ENCODE results near the gene MT1A. TPM values are rescaled to one million over a fixed set of nuclear protein-coding genes. Genes with fewer than 3 reads are reported as not detected.

The MT1A gene
- total and polyA plus RNA-seq, 10 of the 15 experiments (the other 5 are each of a cell fraction or from before 2014, with no cell fraction given), result not detected

- TF ChIP-seq, protein P1, sequence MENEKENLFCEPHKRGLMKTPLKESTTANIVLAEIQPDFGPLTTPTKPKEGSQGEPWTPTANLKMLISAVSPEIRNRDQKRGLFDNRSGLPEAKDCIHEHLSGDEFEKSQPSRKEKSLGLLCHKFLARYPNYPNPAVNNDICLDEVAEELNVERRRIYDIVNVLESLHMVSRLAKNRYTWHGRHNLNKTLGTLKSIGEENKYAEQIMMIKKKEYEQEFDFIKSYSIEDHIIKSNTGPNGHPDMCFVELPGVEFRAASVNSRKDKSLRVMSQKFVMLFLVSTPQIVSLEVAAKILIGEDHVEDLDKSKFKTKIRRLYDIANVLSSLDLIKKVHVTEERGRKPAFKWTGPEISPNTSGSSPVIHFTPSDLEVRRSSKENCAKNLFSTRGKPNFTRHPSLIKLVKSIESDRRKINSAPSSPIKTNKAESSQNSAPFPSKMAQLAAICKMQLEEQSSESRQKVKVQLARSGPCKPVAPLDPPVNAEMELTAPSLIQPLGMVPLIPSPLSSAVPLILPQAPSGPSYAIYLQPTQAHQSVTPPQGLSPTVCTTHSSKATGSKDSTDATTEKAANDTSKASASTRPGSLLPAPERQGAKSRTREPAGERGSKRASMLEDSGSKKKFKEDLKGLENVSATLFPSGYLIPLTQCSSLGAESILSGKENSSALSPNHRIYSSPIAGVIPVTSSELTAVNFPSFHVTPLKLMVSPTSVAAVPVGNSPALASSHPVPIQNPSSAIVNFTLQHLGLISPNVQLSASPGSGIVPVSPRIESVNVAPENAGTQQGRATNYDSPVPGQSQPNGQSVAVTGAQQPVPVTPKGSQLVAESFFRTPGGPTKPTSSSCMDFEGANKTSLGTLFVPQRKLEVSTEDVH (IDR thresholded peaks at IDR 0.05; ENCODE audit: low read depth, partially characterized antibody), result no peak
- TF ChIP-seq RUNX3 (IDR thresholded peaks at IDR 0.05; ENCODE audit: low read length), result no peak
- no peak for TF ChIP-seq NR2C1 (IDR thresholded peaks at IDR 0.05)
- TF ChIP-seq SIN3A (IDR thresholded peaks at IDR 0.05; ENCODE audit: low read depth, low read length), result no peak
- TF ChIP-seq, protein P2, sequence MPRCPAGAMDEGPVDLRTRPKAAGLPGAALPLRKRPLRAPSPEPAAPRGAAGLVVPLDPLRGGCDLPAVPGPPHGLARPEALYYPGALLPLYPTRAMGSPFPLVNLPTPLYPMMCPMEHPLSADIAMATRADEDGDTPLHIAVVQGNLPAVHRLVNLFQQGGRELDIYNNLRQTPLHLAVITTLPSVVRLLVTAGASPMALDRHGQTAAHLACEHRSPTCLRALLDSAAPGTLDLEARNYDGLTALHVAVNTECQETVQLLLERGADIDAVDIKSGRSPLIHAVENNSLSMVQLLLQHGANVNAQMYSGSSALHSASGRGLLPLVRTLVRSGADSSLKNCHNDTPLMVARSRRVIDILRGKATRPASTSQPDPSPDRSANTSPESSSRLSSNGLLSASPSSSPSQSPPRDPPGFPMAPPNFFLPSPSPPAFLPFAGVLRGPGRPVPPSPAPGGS (IDR thresholded peaks at IDR 0.05; ENCODE audit: borderline replicate concordance, insufficient read depth, low read depth, low read length, poor library complexity, severe bottlenecking), result no peak
Observed at GRCh38 chr16:56632848-56633365, 5.6 kb upstream of the MT1A start (continued).

GRCh38 chr16:56633535-56633934, 4.9 kb upstream of the MT1A start:
- ChIA-PET RAD21 (ENCODE audit: unreplicated experiment) (interaction anchor here (1.7 kb wide), 1 partner anchor 9 kb away, joined by 5 read pairs; no protein-coding TSS in a partner anchor), SMC1A (ENCODE audit: uncharacterized antibody, unreplicated experiment) (interaction anchor here (1.2 kb wide), 1 partner anchor 10 kb away, joined by 4 read pairs; no protein-coding TSS in a partner anchor), POLR2A (no interaction called here), CTCF (no interaction called here)
- ATAC-seq, result no peak
- no peak overlapping the region for H3K4me2 ChIP-seq (ENCODE audit: control insufficient read depth, insufficient read depth)
- intact Hi-C loops (cut with micrococcal nuclease; ENCODE audit: unreplicated experiment) (no loop called here), in situ Hi-C loops (cut with MboI) (no loop called here)
- no peak overlapping the region for H3K27ac ChIP-seq (ENCODE audit: control insufficient read depth, insufficient read depth)
- TF ChIP-seq ETV6 (conservative IDR thresholded peaks at IDR 0.05 in 1 of 2, IDR thresholded peaks at IDR 0.05 in 1 of 2; ENCODE audit: borderline replicate concordance in 1 of 2, low read depth in 1 of 2) (no peak), YY1 (IDR thresholded peaks at IDR 0.05; ENCODE audit: low read depth, low read length) (no peak), BHLHE40 (IDR thresholded peaks at IDR 0.05; ENCODE audit: borderline replicate concordance in 1 of 2, low read depth in 2 of 2, low read length in 1 of 2) (no peak), POU2F2 (IDR thresholded peaks at IDR 0.05; ENCODE audit: borderline replicate concordance, low read depth, low read length) (no peak), TCF3 (IDR thresholded peaks at IDR 0.05; ENCODE audit: borderline replicate concordance, insufficient read depth, low read depth, low read length) (no peak)
- TF ChIP-seq, protein P3, sequence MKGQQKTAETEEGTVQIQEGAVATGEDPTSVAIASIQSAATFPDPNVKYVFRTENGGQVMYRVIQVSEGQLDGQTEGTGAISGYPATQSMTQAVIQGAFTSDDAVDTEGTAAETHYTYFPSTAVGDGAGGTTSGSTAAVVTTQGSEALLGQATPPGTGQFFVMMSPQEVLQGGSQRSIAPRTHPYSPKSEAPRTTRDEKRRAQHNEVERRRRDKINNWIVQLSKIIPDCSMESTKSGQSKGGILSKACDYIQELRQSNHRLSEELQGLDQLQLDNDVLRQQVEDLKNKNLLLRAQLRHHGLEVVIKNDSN (IDR thresholded peaks at IDR 0.05; ENCODE audit: borderline replicate concordance, extremely low read length, insufficient read depth, low read depth, low read length), result no peak
- H3K9ac ChIP-seq (ENCODE audit: control insufficient read depth, insufficient read depth, low read length), result no peak overlapping the region
- H3K4me1 ChIP-seq (ENCODE audit: control insufficient read depth, insufficient read depth, low read length), result peaks cover 15% of the 10 kb centered on the region
- no peak overlapping the region for H3K4me3 ChIP-seq
- H4K20me1 ChIP-seq (ENCODE audit: control insufficient read depth, insufficient read depth), result no peaks in the 10 kb centered on the region
- BruUV-seq (replicated peaks), result no TSS peak
- no peak for DNase-seq (ENCODE audit: low read depth, low spot score)
- H3K79me2 ChIP-seq (ENCODE audit: control insufficient read depth, insufficient read depth, low read length), result no peaks in the 10 kb centered on the region
- 23% methylated on average over 6 of the region's 7 CpGs for WGBS (ENCODE audit: insufficient coverage, insufficient replicate concordance, low lambda C conversion rate, missing lambda C conversion rate)
- FAIRE-seq, result no peak
- no peaks in the 10 kb centered on the region for H3K36me3 ChIP-seq (ENCODE audit: control insufficient read depth in 2 of 2, insufficient read depth in 2 of 2, low read length in 1 of 2)
- peaks cover 20 to 24% of the 10 kb centered on the region in 2 experiments for H3K27me3 ChIP-seq (replicated peaks in 1 of 2; ENCODE audit: control insufficient read depth in 2 of 2, insufficient read depth in 2 of 2, low read length in 1 of 2)
- no peak overlapping the region for H2AFZ ChIP-seq (ENCODE audit: control insufficient read depth, low read depth, low read length)
- no peaks in the 10 kb centered on the region for H3K9me3 ChIP-seq (replicated peaks; ENCODE audit: control insufficient read depth, insufficient read depth, low read length)

All from GM12878 (cell line).